GM21723 (cell line): Measurements from ENCODE around the gene LONP1.
"Not testable (repeated sequence)": the region's sequence is repeated elsewhere in the genome, so short reads cannot be mapped to it uniquely, and the experiment has no call there.

Experiments used
- ATAC-seq: cut with Tn5 transposase; IDR thresholded peaks from one replicate; pipeline ENCODE4 v1.9.1; 2021; ENCODE audit warnings: mild to moderate bottlenecking, moderate library complexity; ENCODE audit not compliant: unreplicated experiment

The LONP1 gene, protein sequence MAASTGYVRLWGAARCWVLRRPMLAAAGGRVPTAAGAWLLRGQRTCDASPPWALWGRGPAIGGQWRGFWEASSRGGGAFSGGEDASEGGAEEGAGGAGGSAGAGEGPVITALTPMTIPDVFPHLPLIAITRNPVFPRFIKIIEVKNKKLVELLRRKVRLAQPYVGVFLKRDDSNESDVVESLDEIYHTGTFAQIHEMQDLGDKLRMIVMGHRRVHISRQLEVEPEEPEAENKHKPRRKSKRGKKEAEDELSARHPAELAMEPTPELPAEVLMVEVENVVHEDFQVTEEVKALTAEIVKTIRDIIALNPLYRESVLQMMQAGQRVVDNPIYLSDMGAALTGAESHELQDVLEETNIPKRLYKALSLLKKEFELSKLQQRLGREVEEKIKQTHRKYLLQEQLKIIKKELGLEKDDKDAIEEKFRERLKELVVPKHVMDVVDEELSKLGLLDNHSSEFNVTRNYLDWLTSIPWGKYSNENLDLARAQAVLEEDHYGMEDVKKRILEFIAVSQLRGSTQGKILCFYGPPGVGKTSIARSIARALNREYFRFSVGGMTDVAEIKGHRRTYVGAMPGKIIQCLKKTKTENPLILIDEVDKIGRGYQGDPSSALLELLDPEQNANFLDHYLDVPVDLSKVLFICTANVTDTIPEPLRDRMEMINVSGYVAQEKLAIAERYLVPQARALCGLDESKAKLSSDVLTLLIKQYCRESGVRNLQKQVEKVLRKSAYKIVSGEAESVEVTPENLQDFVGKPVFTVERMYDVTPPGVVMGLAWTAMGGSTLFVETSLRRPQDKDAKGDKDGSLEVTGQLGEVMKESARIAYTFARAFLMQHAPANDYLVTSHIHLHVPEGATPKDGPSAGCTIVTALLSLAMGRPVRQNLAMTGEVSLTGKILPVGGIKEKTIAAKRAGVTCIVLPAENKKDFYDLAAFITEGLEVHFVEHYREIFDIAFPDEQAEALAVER

DNA sequence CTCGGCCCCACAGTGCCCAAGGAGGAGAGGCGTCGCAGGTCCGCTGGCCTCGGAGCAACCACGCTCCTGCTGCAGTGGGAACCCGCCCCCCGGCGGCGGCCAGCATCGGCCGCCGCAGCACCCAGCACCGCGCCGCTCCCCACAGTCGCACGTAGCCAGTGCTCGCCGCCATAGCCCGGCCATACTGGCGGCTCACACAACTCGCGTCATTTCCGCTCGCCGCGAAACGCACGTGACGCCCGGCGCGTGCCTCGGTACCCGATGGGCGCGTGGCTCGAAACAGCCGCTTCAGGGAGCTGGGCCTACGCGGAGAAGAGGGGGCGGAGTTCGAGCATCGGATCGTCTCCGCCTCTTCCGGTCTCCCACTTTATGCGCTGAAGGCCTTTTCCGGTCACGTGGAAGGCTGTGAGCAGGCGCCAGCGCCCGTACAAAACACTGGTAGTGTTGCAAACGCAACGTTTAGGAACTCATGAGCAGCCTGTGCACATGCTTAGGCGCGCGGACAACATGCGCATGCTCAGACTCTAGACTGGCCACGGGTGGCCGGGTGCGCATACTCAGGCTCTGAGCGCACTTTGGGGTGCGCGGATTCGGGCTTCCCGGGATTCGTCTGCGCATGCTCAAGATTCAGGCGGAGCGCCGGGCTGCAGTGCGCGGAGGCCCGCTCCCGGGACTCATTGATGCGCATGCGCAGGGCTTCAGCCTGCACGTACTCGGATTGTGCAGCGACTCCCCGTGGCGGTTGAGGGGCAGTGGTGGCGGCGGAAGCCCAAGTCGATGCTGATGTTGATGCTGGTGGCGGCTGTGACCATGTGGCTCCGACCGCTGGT lies at the start of gene LONP1, which contains the start of gene CATSPERD:
TSS of gene LONP1 (minus strand) at position 186 of the 830 bp plus-strand sequence. CDS start at position 172, 14 bp downstream.
TSS of gene CATSPERD (plus strand) at position 677 of the 830 bp plus-strand sequence. CDS start at position 778, 101 bp downstream.
- peak; percentile 85 for ATAC-seq

GRCh38 chr19:5767949-5768348 lies 48.0 kb upstream of the LONP1 start:
- no peak for ATAC-seq

DNA sequence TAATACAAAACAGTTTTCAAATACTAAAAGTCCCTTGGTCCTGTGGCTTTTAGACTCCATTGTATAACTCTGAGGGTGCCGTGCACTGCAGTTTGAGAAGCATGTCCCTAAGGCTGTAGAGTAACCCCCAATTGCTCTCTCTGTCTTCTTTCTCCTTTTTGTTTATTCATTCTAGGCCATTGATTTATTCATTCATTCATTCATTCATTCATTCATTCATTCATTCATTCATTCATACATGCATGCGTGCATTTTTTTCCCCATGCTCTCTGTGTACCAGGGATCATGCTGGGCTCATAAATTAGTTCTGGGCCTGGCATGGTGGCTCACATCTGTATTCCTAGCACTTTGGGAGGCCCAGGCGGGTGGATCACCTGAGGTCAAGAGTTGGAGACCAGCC lies 45.3 kb upstream of the LONP1 start:
- no peak for ATAC-seq

DNA sequence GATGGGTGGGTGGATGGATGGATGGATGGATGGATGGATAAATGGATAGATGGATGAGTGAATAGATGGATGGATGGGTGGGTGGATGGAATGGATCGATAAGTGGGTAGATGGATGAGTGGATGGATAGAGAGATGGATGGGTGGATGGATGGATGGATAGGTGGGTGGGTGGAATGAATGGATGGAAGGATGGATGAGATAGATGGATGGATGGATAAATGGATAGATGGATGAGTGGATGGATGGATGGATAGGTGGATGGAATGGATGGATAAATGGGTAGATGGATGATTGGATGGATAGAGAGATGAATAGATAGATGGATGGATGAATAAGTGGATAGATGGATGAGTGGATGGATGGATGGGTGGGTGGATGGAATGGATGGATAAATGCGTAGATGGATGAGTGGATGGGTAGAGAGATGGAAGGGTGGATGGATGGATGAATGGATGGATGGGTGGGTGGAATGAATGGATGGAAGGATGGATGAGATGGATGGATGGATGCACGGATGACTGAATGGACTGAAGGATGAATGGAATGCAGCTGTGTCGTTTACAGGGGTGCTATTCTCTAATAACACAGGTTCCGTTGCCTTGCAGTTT lies 42.8 kb upstream of the LONP1 start:
- ATAC-seq: no peak

GRCh38 chr19:5753743-5754142 lies 33.8 kb upstream of the LONP1 start:
- ATAC-seq: no peak

DNA sequence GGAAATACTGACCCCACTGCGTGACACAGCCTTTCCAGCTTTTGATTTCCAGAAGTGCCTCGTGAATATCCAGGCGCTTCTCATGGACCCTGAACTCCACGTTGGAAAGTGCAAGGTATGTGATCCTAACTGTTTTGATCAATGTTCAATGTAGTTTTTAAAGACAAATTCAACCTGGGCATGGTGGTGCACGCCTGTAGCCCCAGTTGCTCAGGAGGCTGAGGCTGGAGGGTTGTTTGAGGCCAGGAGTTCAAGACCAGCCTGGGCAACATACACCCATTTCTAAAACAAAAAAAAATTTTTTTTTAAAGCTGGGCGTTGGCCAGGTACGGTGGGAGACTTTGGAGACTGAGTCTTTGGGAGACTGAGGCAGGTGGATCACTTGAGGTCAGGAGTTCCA lies 31.8 kb upstream of the LONP1 start:
- no peak for ATAC-seq

GRCh38 chr19:5749505-5749904 lies 29.6 kb upstream of the LONP1 start:
- no peak for ATAC-seq

GRCh38 chr19:5748920-5749319 lies 29.0 kb upstream of the LONP1 start:
- ATAC-seq: not testable (repeated sequence)

- not testable (repeated sequence) for ATAC-seq
These were observed 25.1 kb upstream of the LONP1 start for GRCh38 chr19:5744999-5745398.

DNA sequence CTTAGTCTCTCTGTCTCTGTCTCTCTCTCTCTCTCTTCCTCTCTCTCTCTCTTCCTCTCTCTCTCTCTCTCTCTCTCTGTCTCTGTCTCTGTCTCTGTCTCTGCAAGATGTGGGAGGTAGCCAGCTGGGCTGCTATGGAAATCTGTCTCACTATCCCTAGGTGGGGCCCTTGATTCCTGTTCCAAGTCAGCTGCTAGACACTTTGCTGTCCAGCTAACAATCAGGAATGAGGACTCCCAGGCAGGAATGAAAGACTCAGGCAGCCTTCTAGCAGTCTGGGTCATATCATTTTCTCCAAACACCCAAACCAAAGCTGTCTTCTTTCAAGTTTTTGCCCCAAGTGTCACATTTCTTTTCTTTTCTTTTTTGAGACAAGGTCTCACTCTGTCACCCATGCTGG lies 23.7 kb upstream of the LONP1 start:
- no peak for ATAC-seq

- no peak for ATAC-seq
These were observed 22.1 kb upstream of the LONP1 start for GRCh38 chr19:5742051-5742450.

- no peak for ATAC-seq
These were observed 18.5 kb upstream of the LONP1 start for GRCh38 chr19:5738423-5738822.

- not testable (repeated sequence) for ATAC-seq
These were observed 13.2 kb upstream of the LONP1 start for GRCh38 chr19:5733172-5733571.

GRCh38 chr19:5727453-5728050 lies 7.6 kb upstream of the LONP1 start:
- no peak for ATAC-seq

DNA sequence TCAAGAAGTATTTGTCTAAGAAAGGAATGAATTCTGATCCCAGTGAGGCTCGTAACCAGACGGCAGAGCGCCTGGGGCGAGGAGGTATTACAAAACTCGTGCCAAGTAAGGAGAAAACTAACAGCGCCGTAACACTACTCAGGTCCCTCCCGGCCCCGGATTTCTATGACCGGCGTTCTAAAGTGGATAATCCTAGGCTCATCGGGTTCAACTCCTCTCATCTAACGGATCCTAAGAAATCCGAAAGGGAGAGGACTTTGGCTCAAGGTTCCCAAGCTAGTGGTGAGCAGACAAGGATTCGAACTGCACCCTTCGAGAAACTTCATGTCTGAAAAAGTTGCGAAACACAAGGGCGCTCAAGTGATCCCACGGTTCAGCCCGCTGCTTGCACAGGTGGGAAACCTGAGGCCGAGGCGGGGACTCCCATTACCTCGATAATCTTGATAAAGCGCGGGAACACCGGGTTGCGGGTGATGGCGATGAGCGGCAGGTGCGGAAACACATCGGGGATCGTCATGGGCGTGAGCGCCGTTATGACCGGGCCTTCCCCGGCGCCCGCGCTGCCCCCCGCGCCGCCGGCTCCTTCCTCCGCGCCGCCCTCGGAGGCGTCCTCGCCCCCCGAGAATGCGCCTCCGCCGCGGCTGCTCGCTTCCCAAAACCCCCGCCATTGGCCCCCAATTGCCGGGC lies 529 bp downstream of the LONP1 start:
- ATAC-seq: peak; percentile 9

DNA sequence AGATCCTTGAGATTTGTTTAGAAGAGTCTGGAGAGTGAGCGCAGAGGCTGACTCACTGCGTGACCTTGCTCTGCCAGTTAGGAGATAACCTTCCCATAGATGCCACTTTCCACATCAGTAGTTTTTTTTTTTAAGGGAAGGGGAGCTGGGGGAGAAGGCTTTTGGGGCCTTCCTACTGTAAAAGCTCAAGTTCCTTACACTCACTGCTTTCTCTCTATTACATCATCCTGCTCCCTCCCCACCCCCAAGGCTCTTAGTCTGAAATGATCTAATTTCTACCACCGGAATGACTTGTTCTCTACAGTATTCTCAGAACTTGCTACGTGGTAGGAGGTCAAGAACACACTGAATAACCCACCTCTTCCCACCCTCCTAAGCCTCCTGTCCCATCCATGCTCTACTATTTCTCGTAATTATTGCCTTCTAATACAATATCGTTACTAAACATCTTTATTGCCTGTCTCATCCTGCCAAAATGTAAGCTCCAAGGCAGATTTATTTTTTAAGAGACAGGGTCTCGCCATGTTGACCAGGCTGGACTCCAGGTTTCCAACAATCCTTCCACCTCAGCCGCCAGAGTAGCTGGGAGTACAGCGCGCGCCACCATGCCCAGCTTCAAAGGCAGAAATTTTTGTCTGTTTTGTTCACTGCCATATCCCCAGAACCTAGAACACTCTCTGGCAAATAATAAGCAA lies 1.2 kb downstream of the LONP1 start:
- no peak for ATAC-seq

DNA sequence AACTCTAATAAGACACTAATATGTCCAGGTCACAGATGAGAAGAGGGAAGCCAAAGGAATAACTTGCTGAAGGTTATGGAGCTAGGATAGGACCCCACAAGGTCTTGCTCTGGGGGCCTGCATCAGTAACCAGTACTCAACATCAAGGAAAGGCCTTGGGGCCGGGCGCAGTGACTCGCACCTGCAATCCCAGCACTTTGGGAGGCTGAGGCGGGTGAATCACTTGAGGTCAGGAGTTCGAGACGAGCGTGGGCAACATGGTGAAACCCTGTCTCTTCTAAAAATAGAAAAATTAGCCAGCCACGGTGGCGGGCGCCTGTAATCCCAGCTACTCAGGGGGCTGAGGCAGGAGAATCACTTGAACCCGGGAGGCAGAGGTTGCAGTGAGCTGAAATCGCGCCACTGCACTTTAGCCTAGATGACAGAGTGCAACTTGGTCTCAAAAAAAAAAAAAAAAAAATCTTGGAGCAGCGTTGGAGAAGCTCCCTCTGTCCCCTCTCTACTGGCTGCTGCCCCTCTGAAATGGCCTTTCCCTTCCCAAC lies 1.8 kb downstream of the LONP1 start:
- no peak for ATAC-seq

DNA sequence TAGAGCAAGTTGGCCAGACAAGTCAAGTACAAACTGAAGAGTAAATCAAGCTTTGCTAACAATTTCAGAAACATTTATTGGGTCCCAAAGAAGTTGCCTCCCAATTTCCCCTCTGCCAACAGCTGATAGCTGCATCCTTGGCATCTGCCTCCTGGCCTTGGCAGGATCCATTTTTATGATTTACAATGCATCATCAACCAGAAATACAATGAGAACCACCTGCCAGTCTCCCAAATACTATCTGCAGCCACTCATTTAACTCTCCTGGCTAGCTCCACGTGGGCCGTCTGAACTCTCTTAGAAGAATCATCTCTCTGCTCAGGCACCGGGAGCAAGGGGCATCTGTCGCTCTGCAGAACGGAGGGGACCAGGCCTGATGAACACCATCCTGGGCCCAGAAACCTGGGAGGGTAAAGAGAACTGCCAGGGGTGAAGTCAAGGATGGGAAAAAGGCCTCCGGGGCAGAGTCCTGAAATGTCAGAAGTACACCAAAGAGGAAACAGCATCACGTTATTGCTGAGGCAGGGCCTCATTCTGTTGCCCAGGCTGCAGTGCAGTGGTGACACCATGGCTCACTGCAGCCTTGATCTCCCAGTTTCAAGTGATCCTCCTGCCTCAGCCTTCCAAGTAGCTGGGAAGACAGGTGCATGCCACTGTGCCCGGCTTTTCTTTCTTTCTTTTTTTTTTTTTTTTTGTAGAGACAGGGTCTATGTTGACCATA lies 2.6 kb downstream of the LONP1 start:
- ATAC-seq: no peak
